Kidney epithelial cell (primary cell): ENCODE data around the gene DHX15. TPM values are rescaled to one million over a fixed set of nuclear protein-coding genes. Genes with fewer than 3 reads are reported as not detected.

Experiments used
- DNase-seq: peaks from one replicate; pipeline ENCODE4 v3.0.0-alpha.2; 2010; ENCODE audit warnings: low read depth
- H3K27me3 ChIP-seq: 2 replicates; pipeline ENCODE4 v1.6.0; 2011; ENCODE audit warnings: low read length; ENCODE audit not compliant: control insufficient read depth, insufficient read depth
- H3K36me3 ChIP-seq: 2 replicates; pipeline ENCODE4 v1.5.1; 2011; ENCODE audit warnings: low read length; ENCODE audit not compliant: control insufficient read depth, insufficient read depth
- H3K4me3 ChIP-seq: 2 replicates; pipeline ENCODE4 v1.5.1; 2011; ENCODE audit warnings: low read depth, mild to moderate bottlenecking, control low read depth, low read length
- total RNA-seq: library from RNA; depleted of rRNA; stranded (reverse); fragments of >200 nt; gene quantifications from 2 replicates; pipeline ENCODE4 v1.2.3, GENCODE V29; 2015
- TF ChIP-seq, protein P1 (sequence below): IDR thresholded peaks from 2 replicates; pipeline ENCODE4 v1.5.1; 2011; ENCODE audit warnings: mild to moderate bottlenecking, moderate library complexity, low read length, control low read depth, inconsistent platforms; ENCODE audit not compliant: insufficient read depth, poor library complexity, severe bottlenecking

Gene DHX15
- total RNA-seq, 1 donor from 2014 or later, result 87.5 TPM

DNA sequence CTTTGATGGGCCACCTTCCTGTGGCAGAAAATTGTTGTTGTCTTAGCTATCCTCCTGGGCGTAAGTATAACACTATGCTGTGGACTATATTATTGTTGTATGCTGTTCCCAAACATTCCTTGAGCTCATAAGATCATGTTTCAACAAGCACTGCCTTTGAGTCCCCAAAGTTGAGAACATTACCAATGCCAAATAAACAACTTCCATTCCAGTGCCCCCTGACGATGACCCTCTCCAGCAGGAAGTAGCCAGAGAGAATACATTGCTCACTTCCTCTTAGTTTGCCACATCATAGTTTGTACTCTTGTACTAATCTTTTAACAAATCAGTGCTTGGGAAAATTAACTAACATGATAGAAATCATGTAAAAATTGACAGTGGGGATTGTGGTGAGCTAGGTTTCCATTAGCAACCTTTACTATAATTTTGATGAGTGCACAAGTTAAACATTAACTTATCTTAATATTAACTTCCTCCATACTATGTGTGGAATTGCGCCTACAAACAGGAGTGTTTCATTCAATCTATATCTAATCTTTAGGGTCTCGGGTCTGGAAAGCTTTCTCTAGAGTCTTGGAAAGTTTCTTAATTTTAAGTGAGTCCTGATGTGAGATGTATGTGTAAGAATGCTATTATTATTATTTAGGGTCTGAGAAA lies 20.3 kb upstream of the DHX15 start:
- TF ChIP-seq, protein P1, sequence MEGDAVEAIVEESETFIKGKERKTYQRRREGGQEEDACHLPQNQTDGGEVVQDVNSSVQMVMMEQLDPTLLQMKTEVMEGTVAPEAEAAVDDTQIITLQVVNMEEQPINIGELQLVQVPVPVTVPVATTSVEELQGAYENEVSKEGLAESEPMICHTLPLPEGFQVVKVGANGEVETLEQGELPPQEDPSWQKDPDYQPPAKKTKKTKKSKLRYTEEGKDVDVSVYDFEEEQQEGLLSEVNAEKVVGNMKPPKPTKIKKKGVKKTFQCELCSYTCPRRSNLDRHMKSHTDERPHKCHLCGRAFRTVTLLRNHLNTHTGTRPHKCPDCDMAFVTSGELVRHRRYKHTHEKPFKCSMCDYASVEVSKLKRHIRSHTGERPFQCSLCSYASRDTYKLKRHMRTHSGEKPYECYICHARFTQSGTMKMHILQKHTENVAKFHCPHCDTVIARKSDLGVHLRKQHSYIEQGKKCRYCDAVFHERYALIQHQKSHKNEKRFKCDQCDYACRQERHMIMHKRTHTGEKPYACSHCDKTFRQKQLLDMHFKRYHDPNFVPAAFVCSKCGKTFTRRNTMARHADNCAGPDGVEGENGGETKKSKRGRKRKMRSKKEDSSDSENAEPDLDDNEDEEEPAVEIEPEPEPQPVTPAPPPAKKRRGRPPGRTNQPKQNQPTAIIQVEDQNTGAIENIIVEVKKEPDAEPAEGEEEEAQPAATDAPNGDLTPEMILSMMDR, result no peak
- Histone ChIP-seq H3K4me3 (no peak overlapping the region), H3K36me3 (no peaks in the 10 kb centered on the region), H3K27me3 (no peaks in the 10 kb centered on the region)
- no peak for DNase-seq

DNA sequence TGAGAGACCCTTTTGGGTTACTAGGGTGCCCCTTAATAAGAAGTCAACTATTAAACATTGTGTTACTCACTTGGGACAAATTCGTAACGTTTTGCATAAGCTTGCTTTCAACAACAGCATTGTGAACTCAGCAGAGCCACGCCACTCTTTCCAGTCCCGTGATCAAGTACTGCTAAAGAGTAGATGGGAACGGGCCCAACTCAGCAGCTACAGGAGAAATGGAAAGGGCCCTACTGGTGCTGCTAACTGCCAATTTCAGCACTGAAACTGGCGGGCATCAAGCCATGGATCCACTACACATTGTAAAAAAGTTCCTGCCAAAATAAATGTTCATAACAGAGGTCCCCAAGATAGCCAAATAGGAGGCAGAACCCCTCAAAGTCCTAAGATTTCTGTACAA lies 19.0 kb upstream of the DHX15 start:
- Histone ChIP-seq H3K27me3 (no peaks in the 10 kb centered on the region), H3K36me3 (no peaks in the 10 kb centered on the region), H3K4me3 (no peak overlapping the region)
- TF ChIP-seq, protein P1, result no peak
- no peak for DNase-seq

DNA sequence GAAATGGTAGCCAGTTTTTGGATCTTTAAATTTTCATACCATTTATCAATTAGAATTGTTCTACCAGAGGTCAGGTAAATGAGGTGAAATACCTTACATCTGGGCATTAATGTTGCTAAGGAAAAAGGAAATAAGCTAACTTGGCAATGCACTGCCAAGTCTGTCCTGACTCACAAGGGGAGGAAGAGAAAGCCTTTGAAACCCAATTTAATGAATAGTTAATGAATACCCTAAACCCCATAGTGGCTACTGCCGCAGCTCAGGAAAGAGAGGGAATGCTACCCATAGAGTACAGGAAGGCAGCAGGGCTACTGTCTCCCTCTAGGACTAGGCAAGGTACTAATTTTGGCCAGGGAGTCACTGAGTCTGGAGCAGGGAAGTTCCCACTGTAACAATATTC lies 16.8 kb upstream of the DHX15 start:
- TF ChIP-seq, protein P1, result no peak
- peak; percentile 43 for DNase-seq
- H3K4me3 ChIP-seq, result no peak overlapping the region
- H3K36me3 ChIP-seq, result no peaks in the 10 kb centered on the region
- no peaks in the 10 kb centered on the region for H3K27me3 ChIP-seq

DNA sequence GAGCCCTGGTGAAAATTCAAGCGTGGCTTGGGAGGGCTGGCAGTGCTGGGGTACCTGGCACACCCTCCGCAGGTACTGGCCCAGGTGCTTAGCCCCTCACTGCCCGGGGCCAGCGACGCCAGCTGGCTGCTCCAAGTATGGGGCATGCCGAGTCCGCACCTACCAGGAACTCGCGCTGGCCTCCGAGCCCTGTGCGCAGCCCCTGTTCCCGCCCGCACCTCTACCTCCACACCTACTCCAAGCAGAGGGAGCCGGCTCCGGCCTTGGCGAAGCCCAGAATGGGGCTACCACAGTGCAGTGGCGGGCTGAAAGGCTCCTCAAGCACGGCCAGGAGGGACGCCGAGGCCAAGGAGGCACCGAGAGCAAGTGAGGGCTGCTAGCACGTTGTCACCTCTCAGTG lies 14.9 kb upstream of the DHX15 start:
- DNase-seq, result no peak
- H3K4me3 ChIP-seq, result no peak overlapping the region
- TF ChIP-seq, protein P1, result no peak
- H3K27me3 ChIP-seq, result no peaks in the 10 kb centered on the region
- H3K36me3 ChIP-seq, result no peaks in the 10 kb centered on the region

DNA sequence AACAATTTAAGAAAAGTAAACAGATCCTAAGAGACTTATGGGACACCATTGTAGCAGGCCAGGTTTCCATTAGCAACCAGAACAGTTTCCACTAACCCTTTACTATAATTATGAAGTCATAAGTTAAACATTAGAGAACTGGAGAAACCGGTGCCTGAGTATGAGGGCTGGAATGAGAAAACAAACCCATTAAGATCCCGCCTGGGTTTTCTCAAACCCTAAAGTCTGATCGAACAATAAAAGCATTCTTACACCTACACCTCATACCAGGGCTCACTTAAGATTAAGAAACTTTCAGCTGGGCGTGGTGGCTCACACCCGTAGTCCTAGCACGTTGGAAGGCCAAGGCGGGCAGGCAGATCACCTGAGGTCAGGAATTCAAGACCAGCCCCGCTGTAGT lies 13.7 kb upstream of the DHX15 start:
- DNase-seq, result peak; percentile 86
- Histone ChIP-seq H3K36me3 (no peaks in the 10 kb centered on the region), H3K4me3 (no peak overlapping the region), H3K27me3 (no peaks in the 10 kb centered on the region)
- TF ChIP-seq, protein P1, result no peak

DNA sequence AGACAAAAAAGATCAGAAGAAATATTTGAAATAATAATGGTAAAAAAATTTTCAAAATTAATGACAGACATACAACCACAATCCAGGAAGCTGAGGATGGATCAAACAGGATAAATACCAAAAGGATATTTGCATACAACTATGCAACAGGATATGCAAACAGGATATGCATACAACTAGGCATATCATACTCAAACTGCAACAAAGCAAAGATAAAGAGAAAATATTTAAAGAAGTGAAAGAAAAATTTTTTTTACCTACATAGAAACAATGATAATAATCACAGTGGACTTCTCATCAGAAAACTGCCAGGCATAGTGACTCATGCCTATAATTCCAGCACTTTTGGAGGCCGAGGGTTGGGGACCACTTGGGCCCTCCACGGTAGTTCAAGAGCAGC lies 11.3 kb upstream of the DHX15 start:
- Histone ChIP-seq H3K27me3 (no peaks in the 10 kb centered on the region), H3K4me3 (no peak overlapping the region), H3K36me3 (no peaks in the 10 kb centered on the region)
- DNase-seq, result no peak
- TF ChIP-seq, protein P1, result no peak
